Panc1 (cell line): Measurements from ENCODE around the gene RPL41. TPM values are rescaled to one million over a fixed set of nuclear protein-coding genes. Genes with fewer than 3 reads are reported as not detected.
A peak's percentile ranks its signal among the peaks of the same experiment; 100 is the strongest.

ENCODE experiments used
- ATAC-seq: fragments of 200-7000 bp; cut with Tn5 transposase; 2 replicates; pipeline ENCODE4 v1.9.1; 2020; ENCODE audit warnings: mild to moderate bottlenecking, moderate library complexity
- BruUV-seq: library from RNA; stranded (reverse); fragments of 400-500 nt; replicated peaks from 2 replicates; lab custom pipeline; 2021; lab: Mats Ljungman, UMichigan
- CTCF ChIA-PET: fragments of 300-600 bp; sonication (Branson Sonifier 250); formaldehyde crosslinking; loops from one replicate; lab custom pipeline; 2022; ENCODE audit warnings: antibody characterized with exemption; lab: Charles Lee
- POLR2A ChIA-PET: fragments of 300-600 bp; sonication (Branson Sonifier 250); formaldehyde crosslinking; loops from one replicate; lab custom pipeline; 2022; ENCODE audit warnings: antibody characterized with exemption; lab: Charles Lee
- DNase-seq: peaks from one replicate; pipeline ENCODE4 v3.0.0-alpha.2; 2010; ENCODE audit warnings: low read depth, low spot score
- H3K27ac ChIP-seq: 2 replicates; pipeline ENCODE4 v1.5.1; 2011; ENCODE audit warnings: mild to moderate bottlenecking, low read length, inconsistent platforms
- H3K27me3 ChIP-seq: fragments of 200-500 bp; sonication (Bioruptor generic); 2 replicates; pipeline ENCODE4 v1.6.0; 2014; ENCODE audit warnings: low read length, inconsistent platforms; ENCODE audit not compliant: control insufficient read depth, insufficient read depth
- H3K36me3 ChIP-seq: fragments of 200-500 bp; sonication (Bioruptor generic); 2 replicates; pipeline ENCODE4 v1.5.1; 2014; ENCODE audit warnings: inconsistent platforms, mild to moderate bottlenecking, low read length, moderate library complexity; ENCODE audit not compliant: control insufficient read depth, insufficient read depth
- H3K4me1 ChIP-seq: 2 replicates; pipeline ENCODE4 v1.5.1; 2011; ENCODE audit warnings: inconsistent platforms, mild to moderate bottlenecking, low read length, moderate library complexity; ENCODE audit not compliant: control insufficient read depth, insufficient read depth
- H3K4me3 ChIP-seq, 2 experiments: 2 replicates each; pipeline ENCODE4 v1.5.1; 2011 to 2012; ENCODE audit warnings: low read depth in 2 of 2, low read length in 2 of 2, mild to moderate bottlenecking in 2 of 2, inconsistent platforms in 1 of 2, moderate library complexity in 1 of 2
- H3K9me3 ChIP-seq: fragments of 200-500 bp; sonication (Bioruptor generic); 2 replicates; pipeline ENCODE4 v1.5.1; 2014; ENCODE audit warnings: low read depth, mild to moderate bottlenecking, inconsistent platforms, low read length, moderate library complexity; ENCODE audit not compliant: control insufficient read depth, insufficient read depth
- POLR2AphosphoS5 ChIP-seq: IDR thresholded peaks from 2 replicates; pipeline ENCODE4 v1.6.1; 2012; ENCODE audit warnings: mild to moderate bottlenecking, low read depth, low read length, moderate library complexity
- SIN3A ChIP-seq: IDR thresholded peaks from 2 replicates; pipeline ENCODE4 v1.6.1; 2012; ENCODE audit warnings: low read depth, mild to moderate bottlenecking, low read length, moderate library complexity, borderline replicate concordance; ENCODE audit not compliant: insufficient read depth
- TCF7L2 ChIP-seq: IDR thresholded peaks from 2 replicates; pipeline ENCODE4 v1.6.1; 2011; ENCODE audit warnings: mild to moderate bottlenecking, low read depth, low read length, inconsistent platforms
- in situ Hi-C: cut with HindIII; loops from 2 replicates; pipeline ENCODE4 v1.10.0; 2016; ENCODE audit warnings: low sequenced_read_pairs, low pct_unique_long_range_greater_than_20kb
- intact Hi-C: fragments of 100-400 bp; cut with micrococcal nuclease; formaldehyde crosslinking; loops from one replicate; pipeline ENCODE4 v1.10.0; 2022; ENCODE audit not compliant: unreplicated experiment
- total RNA-seq: library from RNA; stranded (reverse); gene quantifications from one replicate; pipeline ENCODE4 v1.2.1, GENCODE V29; 2021; ENCODE audit not compliant: unreplicated experiment
- TF ChIP-seq, protein P1 (sequence below), 2 experiments: IDR thresholded peaks; 2 replicates each; pipeline ENCODE4 v1.6.1; 2011 to 2012; ENCODE audit warnings: low read depth in 2 of 2, control low read depth in 1 of 2, low read length in 1 of 2, mild to moderate bottlenecking in 1 of 2, moderate library complexity in 1 of 2; ENCODE audit not compliant: insufficient read depth in 1 of 2
- TF ChIP-seq, protein P2 (sequence below): fragments of 450-650 bp; IDR thresholded peaks from 2 replicates; pipeline ENCODE4 v1.5.1; 2017; ENCODE audit warnings: mild to moderate bottlenecking

RPL41 gene
- total RNA-seq, 1 experiment from 2014 or later = 2,264 TPM

DNA sequence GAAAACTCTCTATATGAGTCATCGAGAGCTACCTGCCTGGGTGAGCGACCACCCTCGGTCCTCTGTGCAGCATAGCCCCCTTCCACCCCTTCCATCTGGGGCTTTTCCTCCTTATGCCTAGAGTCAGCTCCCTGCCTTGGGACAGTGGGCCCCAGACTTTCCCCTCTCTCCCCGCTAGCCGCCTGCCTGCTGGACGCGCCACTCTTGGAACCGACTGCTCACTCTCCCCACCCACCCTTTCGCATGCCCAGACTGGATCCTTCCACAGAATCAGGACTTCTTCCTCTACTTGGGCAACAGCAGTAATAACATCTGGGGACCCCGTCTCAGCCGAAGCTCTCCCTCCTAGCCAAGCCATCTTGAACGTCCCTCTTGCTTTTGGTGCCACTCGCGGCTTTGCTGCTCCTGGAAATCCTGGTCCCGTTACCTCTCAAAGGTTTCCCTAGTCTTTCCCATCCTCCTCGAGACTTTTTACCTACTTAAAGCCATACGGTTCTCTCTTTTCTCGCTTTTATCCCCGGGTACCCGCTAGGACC is 12.3 kb downstream of the RPL41 start:
- Histone ChIP-seq H3K4me1 (peaks cover 29% of the 10 kb centered on the region), H3K36me3 (peaks cover 11% of the 10 kb centered on the region), H3K9me3 (no peaks in the 10 kb centered on the region), H3K4me3 (peak overlapping the region; percentile 93 to 96), H3K27me3 (no peaks in the 10 kb centered on the region), H3K27ac (peak overlapping the region; percentile 75)
- ATAC-seq = peak; percentile 18
- POLR2A ChIA-PET = interaction anchor here (0.6 to 1.3 kb wide), 3 partner anchors 10 to 93 kb away, joined by 3 to 5 read pairs (median 4); partner anchors contain the start of gene RNF41
- BruUV-seq = no TSS peak
- no peak for DNase-seq
- TF ChIP-seq, protein P1, sequence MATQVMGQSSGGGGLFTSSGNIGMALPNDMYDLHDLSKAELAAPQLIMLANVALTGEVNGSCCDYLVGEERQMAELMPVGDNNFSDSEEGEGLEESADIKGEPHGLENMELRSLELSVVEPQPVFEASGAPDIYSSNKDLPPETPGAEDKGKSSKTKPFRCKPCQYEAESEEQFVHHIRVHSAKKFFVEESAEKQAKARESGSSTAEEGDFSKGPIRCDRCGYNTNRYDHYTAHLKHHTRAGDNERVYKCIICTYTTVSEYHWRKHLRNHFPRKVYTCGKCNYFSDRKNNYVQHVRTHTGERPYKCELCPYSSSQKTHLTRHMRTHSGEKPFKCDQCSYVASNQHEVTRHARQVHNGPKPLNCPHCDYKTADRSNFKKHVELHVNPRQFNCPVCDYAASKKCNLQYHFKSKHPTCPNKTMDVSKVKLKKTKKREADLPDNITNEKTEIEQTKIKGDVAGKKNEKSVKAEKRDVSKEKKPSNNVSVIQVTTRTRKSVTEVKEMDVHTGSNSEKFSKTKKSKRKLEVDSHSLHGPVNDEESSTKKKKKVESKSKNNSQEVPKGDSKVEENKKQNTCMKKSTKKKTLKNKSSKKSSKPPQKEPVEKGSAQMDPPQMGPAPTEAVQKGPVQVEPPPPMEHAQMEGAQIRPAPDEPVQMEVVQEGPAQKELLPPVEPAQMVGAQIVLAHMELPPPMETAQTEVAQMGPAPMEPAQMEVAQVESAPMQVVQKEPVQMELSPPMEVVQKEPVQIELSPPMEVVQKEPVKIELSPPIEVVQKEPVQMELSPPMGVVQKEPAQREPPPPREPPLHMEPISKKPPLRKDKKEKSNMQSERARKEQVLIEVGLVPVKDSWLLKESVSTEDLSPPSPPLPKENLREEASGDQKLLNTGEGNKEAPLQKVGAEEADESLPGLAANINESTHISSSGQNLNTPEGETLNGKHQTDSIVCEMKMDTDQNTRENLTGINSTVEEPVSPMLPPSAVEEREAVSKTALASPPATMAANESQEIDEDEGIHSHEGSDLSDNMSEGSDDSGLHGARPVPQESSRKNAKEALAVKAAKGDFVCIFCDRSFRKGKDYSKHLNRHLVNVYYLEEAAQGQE (IDR thresholded peaks at IDR 0.05; ENCODE audit: insufficient read depth in 1 of 2, low read depth in 2 of 2, low read length in 1 of 2) = no peak
- TF ChIP-seq TCF7L2 (no peak), POLR2AphosphoS5 (no peak), SIN3A (no peak)
- TF ChIP-seq, protein P2, sequence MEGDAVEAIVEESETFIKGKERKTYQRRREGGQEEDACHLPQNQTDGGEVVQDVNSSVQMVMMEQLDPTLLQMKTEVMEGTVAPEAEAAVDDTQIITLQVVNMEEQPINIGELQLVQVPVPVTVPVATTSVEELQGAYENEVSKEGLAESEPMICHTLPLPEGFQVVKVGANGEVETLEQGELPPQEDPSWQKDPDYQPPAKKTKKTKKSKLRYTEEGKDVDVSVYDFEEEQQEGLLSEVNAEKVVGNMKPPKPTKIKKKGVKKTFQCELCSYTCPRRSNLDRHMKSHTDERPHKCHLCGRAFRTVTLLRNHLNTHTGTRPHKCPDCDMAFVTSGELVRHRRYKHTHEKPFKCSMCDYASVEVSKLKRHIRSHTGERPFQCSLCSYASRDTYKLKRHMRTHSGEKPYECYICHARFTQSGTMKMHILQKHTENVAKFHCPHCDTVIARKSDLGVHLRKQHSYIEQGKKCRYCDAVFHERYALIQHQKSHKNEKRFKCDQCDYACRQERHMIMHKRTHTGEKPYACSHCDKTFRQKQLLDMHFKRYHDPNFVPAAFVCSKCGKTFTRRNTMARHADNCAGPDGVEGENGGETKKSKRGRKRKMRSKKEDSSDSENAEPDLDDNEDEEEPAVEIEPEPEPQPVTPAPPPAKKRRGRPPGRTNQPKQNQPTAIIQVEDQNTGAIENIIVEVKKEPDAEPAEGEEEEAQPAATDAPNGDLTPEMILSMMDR = no peak
- intact Hi-C loops (no loop called here), in situ Hi-C loops (no loop called here)
- CTCF ChIA-PET = interaction anchor here (0.6 to 1.8 kb wide), 2 partner anchors 11 to 78 kb away, joined by 6 to 14 read pairs; partner anchors contain the start of gene ZC3H10

DNA sequence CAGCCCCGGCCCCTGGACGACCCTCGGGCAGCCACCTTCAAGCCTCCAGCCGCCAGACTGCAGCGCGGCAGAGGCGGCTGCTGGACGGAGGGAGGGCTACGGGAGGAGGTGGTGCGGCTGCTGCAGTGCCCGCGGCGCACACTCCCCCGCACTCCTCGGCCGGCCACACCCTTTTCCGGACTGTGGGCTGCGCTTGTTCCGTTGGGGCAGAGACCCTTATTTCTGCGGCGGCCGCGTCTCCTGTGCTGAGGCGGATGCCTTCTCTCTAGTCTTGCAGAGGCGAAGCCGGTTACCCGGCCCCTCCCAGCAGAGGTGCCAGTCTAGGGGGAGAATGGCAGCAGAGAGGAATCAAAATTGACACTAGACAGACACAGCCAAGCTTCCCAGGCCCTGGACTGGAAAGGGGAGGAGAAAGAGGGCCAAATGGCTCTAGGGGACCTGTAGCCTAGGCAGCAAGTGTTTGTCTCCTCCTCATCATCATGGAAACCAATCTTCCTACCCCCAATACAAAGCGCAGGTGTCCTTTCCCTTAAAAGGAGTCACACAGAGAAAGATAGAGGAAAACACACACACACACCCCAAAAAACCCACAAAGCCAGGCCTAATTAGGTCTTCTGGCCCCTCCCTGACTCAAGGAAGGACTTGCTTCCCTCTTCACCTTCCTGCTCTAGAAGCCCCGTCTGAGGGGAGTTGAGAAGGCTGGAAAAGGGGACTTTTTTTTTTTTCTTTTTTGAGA is 12.9 kb downstream of the RPL41 start:
- in situ Hi-C loops (no loop called here), intact Hi-C loops (no loop called here)
- Histone ChIP-seq H3K4me3 (peak overlapping the region; percentile 93 to 96), H3K4me1 (peaks cover 29% of the 10 kb centered on the region), H3K27me3 (no peaks in the 10 kb centered on the region), H3K36me3 (peaks cover 17% of the 10 kb centered on the region), H3K27ac (peak overlapping the region; percentile 75), H3K9me3 (no peaks in the 10 kb centered on the region)
- TF ChIP-seq POLR2AphosphoS5 = peak; percentile 27; the same call in 1 of the 2 replicates
- TF ChIP-seq SIN3A = 0 out of 2 replicates have a peak, but pooled peaks have one; percentile 31
- TF ChIP-seq, protein P1 (IDR thresholded peaks at IDR 0.05; ENCODE audit: insufficient read depth in 1 of 2, low read depth in 2 of 2, low read length in 1 of 2) = no peak
- ATAC-seq (peak; percentile 47), DNase-seq (no peak)
- CTCF ChIA-PET = no interaction called here
- POLR2A ChIA-PET = interaction anchor here (0.6 kb wide), 1 partner anchor 10 kb away, joined by 5 read pairs; no protein-coding TSS in a partner anchor
- BruUV-seq = TSS peak; percentile 43
